Measurements from ENCODE around the gene NPTN.
"Not testable (repeated sequence)": the region's sequence is repeated elsewhere in the genome, so short reads cannot be mapped to it uniquely, and the experiment has no call there.

NPTN gene

GRCh38 chr15:73600413-73601335, 32.5 kb downstream of the NPTN start:
- no peak for FAIRE-seq

GRCh38 chr15:73599934-73600333, 33.3 kb downstream of the NPTN start:
- FAIRE-seq: no peak

GRCh38 chr15:73598530-73599160, 34.5 kb downstream of the NPTN start:
- FAIRE-seq: no peak

- FAIRE-seq: no peak
These were observed 36.1 kb downstream of the NPTN start for GRCh38 chr15:73597036-73597638.

- FAIRE-seq: no peak
These were observed 37.0 kb downstream of the NPTN start for GRCh38 chr15:73596174-73596573.

- no peak for FAIRE-seq
These were observed 39.1 kb downstream of the NPTN start for GRCh38 chr15:73594109-73594508.

GRCh38 chr15:73593304-73594074, 39.7 kb downstream of the NPTN start:
- no peak for FAIRE-seq

GRCh38 chr15:73590263-73590662, 42.9 kb downstream of the NPTN start:
- FAIRE-seq: no peak

- no peak for FAIRE-seq
These were observed 43.4 kb downstream of the NPTN start for GRCh38 chr15:73589766-73590165.

GRCh38 chr15:73585871-73586654, 47.1 kb downstream of the NPTN start:
- no peak for FAIRE-seq

- FAIRE-seq: no peak
These were observed 48.3 kb downstream of the NPTN start for GRCh38 chr15:73584699-73585420.

GRCh38 chr15:73583544-73583943, 49.6 kb downstream of the NPTN start:
- FAIRE-seq: no peak

GRCh38 chr15:73582851-73583379, 50.3 kb downstream of the NPTN start:
- FAIRE-seq: no peak

GRCh38 chr15:73578026-73578425, 55.2 kb downstream of the NPTN start:
- no peak for FAIRE-seq

GRCh38 chr15:73577593-73577992, 55.6 kb downstream of the NPTN start:
- not testable (repeated sequence) for FAIRE-seq

- FAIRE-seq: no peak
These were observed 57.4 kb downstream of the NPTN start for GRCh38 chr15:73575636-73576247.

- no peak for FAIRE-seq
These were observed 59.6 kb downstream of the NPTN start for GRCh38 chr15:73573572-73573971.

GRCh38 chr15:73573037-73573436, 60.2 kb downstream of the NPTN start:
- FAIRE-seq: no peak

GRCh38 chr15:73572296-73572695, 60.9 kb downstream of the NPTN start:
- FAIRE-seq: no peak

- no peak for FAIRE-seq
These were observed 61.8 kb downstream of the NPTN start for GRCh38 chr15:73571346-73571745.

All from colon (tissue), 2 donors.